ENCODE data around the gene DDIT4L.
"Not testable (repeated sequence)": the region's sequence is repeated elsewhere in the genome, so short reads cannot be mapped to it uniquely, and the experiment has no call there.

DDIT4L gene

DNA sequence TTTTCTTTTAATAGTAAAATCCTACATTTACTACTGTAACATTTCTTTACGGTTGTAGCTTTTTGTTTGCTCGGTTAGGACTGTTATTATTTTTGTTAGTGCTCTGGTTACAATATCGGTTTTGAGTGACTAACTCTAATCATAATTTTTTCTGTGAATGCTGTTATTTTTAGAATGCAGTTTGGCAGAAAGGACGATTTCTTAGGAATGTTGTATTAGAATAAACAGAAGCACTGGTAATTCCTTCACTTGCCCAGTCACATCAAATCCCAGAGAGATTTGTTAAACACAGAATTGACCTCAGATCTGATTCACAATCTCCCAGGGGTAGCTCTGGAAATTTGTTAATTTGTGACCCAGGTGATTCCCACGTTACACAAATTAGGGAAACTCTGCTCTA is 21.7 kb downstream of the DDIT4L start:
- no peaks in the 10 kb centered on the region for H3K36me3 ChIP-seq (ENCODE audit: control insufficient read depth, insufficient read depth, low read length)
- WGBS, 2 experiments = 82 to 94% methylated on average over 2 to 5 of the region's 5 CpGs
- no peaks in the 10 kb centered on the region for H3K9me3 ChIP-seq (ENCODE audit: control insufficient read depth, low read length)
- H3K4me1 ChIP-seq (ENCODE audit: control insufficient read depth, insufficient read depth, low read length) = peaks cover 9% of the 10 kb centered on the region
- no peak overlapping the region for H3K27ac ChIP-seq (ENCODE audit: insufficient read depth, low read depth, low read length, poor library complexity, severe bottlenecking)
- no peaks in the 10 kb centered on the region for H3K27me3 ChIP-seq (ENCODE audit: control insufficient read depth, insufficient read depth, low read length, poor library complexity, severe bottlenecking)
- H3K4me3 ChIP-seq (ENCODE audit: insufficient read depth, low read depth, low read length) = no peak overlapping the region

DNA sequence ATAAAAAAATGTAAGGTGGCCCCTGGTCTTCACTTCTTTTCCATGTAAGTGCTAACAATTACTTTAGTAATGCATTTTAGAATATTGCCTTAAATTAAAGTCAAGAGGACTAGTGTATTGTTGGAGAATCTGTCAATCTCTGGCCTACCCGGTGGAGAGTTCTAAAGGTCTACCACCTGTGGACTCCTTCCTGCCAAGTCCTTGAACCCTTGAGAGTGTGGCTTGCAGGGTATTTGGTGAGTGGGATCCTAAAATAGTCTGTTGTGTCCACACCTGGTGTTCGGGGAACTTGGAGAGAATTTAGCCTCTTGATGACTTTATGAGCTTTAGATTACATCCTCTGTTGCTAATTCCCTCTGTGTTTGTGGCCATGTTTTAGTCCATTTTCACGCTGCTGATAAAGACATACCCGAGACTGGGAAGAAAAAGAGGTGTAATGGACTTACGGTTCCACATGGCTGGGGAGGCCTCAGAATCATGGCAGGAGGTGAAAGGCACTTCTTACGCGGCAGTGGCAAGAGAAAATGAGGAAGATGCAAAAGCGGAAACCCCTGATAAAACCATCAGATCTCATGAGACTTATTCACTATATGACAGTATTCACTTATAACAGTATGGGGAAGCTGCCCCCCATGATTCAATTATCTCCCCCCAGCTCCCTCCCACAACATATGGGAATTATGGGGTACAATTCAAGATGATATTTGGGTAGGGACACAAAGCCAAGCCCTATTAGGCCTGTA is 23.8 kb downstream of the DDIT4L start:
- H3K4me3 ChIP-seq (ENCODE audit: insufficient read depth, low read depth, low read length) = no peak overlapping the region
- H3K27ac ChIP-seq (ENCODE audit: insufficient read depth, low read depth, low read length, poor library complexity, severe bottlenecking) = no peak overlapping the region
- WGBS, 2 experiments = 91 to 94% methylated on average over 8 of the region's 8 CpGs
- no peaks in the 10 kb centered on the region for H3K27me3 ChIP-seq (ENCODE audit: control insufficient read depth, insufficient read depth, low read length, poor library complexity, severe bottlenecking)
- H3K36me3 ChIP-seq (ENCODE audit: control insufficient read depth, insufficient read depth, low read length) = no peaks in the 10 kb centered on the region
- peaks cover 9% of the 10 kb centered on the region for H3K4me1 ChIP-seq (ENCODE audit: control insufficient read depth, insufficient read depth, low read length)
- no peaks in the 10 kb centered on the region for H3K9me3 ChIP-seq (ENCODE audit: control insufficient read depth, low read length)

DNA sequence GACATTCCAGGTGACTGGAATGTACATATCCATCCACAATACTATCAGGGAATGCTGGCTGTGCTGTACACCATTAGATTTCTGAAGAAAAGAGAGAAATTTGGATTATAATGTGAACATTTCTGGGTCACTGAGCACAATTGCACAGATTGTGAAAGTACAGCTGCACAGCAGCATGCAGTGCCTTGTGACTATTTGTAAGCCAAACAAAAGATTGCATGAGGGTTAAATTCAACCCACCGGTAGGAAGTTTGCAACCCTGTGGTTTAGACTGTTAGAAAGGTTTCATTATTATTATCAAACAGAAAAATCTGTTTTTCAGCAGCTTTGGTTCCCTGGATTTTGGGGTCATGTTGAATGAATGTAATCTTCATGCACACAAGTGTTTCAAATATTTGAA is 24.5 kb downstream of the DDIT4L start:
- Histone ChIP-seq H3K9me3 (ENCODE audit: control insufficient read depth, low read length) (no peaks in the 10 kb centered on the region), H3K36me3 (ENCODE audit: control insufficient read depth, insufficient read depth, low read length) (no peaks in the 10 kb centered on the region), H3K27ac (ENCODE audit: insufficient read depth, low read depth, low read length, poor library complexity, severe bottlenecking) (no peak overlapping the region), H3K4me3 (ENCODE audit: insufficient read depth, low read depth, low read length) (no peak overlapping the region), H3K4me1 (ENCODE audit: control insufficient read depth, insufficient read depth, low read length) (peaks cover 9% of the 10 kb centered on the region), H3K27me3 (ENCODE audit: control insufficient read depth, insufficient read depth, low read length, poor library complexity, severe bottlenecking) (no peaks in the 10 kb centered on the region)
- 17 to 80% methylated on average over 1 of the region's 1 CpG for WGBS, 2 experiments

DNA sequence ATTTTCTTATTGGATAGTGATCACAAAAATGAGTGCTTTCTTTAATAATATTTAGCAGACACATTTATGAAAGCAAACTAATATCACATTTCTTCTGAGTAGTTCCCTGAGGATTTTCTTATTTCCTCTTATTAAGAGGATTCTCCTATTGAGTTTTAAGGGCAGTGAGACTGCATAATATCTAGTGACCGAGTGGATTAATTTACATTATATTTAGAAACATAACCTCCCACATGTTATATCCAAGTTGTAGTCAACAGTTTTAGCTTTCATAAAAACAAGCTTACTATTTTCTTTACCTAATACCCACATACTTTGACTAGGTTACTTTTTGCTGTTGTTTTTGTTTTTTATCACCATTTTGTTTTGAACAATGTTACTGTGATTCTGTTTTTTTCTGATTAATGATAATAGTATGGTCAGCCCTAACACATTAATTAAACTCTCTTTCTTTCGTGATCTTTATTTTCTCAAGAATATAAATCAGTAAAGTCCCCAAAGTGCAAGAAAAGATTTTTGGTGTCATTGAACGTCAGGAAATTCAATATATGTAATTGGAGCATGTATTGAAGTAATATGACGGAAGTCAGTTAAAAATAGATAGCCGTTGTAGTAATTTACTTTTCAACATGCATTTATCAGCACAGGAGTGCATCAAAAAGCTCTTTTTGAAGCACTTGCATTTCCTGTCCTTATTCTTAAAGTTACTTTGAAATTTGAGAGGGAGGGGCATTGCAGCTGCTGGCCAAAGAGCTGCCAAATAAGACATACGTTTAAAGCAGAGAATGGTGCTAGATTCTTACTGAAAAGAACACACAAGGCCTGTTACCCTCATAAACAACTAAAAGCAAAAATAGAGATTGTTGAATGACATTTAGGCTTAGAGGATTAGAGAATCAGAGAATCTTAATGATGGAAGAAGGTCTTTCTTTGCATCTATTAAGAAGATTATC is 25.2 kb downstream of the DDIT4L start:
- WGBS, 2 experiments = 62 to 71% methylated on average over 3 to 4 of the region's 6 CpGs
- H3K4me1 ChIP-seq (ENCODE audit: control insufficient read depth, insufficient read depth, low read length) = peaks cover 9% of the 10 kb centered on the region
- no peak overlapping the region for H3K27ac ChIP-seq (ENCODE audit: insufficient read depth, low read depth, low read length, poor library complexity, severe bottlenecking)
- H3K9me3 ChIP-seq (ENCODE audit: control insufficient read depth, low read length) = no peaks in the 10 kb centered on the region
- no peaks in the 10 kb centered on the region for H3K27me3 ChIP-seq (ENCODE audit: control insufficient read depth, insufficient read depth, low read length, poor library complexity, severe bottlenecking)
- no peaks in the 10 kb centered on the region for H3K36me3 ChIP-seq (ENCODE audit: control insufficient read depth, insufficient read depth, low read length)
- H3K4me3 ChIP-seq (ENCODE audit: insufficient read depth, low read depth, low read length) = no peak overlapping the region

DNA sequence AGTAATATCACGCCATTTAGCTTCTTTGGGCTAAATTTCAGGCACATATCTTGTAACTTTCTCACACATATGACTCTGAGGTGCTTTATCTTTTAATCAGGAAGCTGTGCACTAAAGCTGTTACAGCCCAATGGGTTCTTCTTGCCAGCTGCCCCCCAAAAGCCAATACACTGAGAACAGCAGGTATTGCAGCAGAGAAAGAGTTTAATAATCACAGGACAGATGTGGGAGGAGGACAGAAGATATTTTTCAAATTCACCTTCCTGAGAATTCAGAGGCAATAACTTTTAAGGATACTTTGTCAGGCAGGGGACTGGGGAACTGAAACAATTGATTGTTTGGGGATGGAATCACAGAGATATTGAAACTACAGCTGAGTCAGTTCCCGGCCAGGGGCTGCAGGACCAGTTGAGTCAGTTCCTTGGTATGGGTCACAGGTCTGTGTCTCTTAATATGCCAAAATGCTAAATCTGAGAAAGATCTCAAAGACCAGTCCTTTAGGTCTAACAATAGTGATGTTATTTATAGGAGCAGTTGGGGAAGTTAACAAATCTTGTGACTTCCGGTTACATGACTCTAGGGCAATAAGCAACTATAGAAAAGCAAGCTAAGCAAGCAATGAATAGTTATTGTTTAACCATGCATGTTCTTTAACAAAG is 28.1 kb downstream of the DDIT4L start:
- Histone ChIP-seq H3K4me3 (ENCODE audit: insufficient read depth, low read depth, low read length) (no peak overlapping the region), H3K27ac (ENCODE audit: insufficient read depth, low read depth, low read length, poor library complexity, severe bottlenecking) (no peak overlapping the region), H3K9me3 (ENCODE audit: control insufficient read depth, low read length) (no peaks in the 10 kb centered on the region), H3K4me1 (ENCODE audit: control insufficient read depth, insufficient read depth, low read length) (peaks cover 9% of the 10 kb centered on the region), H3K36me3 (ENCODE audit: control insufficient read depth, insufficient read depth, low read length) (no peaks in the 10 kb centered on the region), H3K27me3 (ENCODE audit: control insufficient read depth, insufficient read depth, low read length, poor library complexity, severe bottlenecking) (no peaks in the 10 kb centered on the region)
- 41 to 52% methylated on average over 3 of the region's 3 CpGs for WGBS, 2 experiments

DNA sequence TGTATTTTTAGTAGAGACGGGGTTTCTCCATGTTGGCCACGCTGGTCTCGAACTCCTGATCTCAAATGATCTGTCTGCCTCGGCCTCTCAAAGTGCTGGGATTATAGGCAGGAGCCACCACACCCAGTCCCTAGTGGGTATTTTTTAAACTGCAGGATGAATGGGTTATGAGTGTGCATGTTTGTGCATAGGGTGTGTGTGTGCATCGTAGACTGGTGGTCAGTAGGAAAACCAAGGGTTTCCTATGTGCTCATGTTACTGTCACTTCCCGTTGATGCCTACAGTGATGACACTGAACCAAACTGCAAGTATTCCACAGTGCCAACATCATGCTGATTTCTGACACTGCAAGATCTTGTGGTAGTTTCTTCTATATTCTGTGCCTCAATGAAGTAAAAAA is 41.1 kb downstream of the DDIT4L start:
- Histone ChIP-seq H3K4me3 (ENCODE audit: insufficient read depth, low read depth, low read length) (no peak overlapping the region), H3K4me1 (ENCODE audit: control insufficient read depth, insufficient read depth, low read length) (no peaks in the 10 kb centered on the region), H3K27me3 (ENCODE audit: control insufficient read depth, insufficient read depth, low read length, poor library complexity, severe bottlenecking) (no peaks in the 10 kb centered on the region), H3K9me3 (ENCODE audit: control insufficient read depth, low read length) (no peaks in the 10 kb centered on the region), H3K36me3 (ENCODE audit: control insufficient read depth, insufficient read depth, low read length) (no peaks in the 10 kb centered on the region), H3K27ac (ENCODE audit: insufficient read depth, low read depth, low read length, poor library complexity, severe bottlenecking) (no peak overlapping the region)
- 93% methylated on average over 6 of the region's 6 CpGs for whole genome bisulfite sequencing, 2 experiments

DNA sequence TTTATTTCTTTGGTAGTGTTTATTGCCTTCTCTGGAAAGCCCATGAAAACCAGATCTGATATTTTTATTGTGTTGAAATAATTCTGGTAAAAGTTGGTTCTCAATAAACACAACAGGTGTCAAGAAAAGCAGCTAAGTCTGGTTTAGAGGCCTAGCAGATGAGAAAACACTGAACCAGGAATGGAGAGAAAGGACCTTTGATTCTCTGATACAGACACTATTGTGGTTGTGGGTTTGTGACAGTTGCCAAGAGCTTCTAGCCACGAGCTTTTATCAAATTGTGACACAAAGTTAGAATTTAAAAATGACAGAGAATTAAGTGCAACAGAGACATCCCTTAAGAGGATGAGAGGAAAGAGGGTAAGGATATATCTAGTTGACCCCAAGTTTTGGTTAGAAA is 42.6 kb downstream of the DDIT4L start:
- Histone ChIP-seq H3K4me3 (ENCODE audit: insufficient read depth, low read depth, low read length) (no peak overlapping the region), H3K36me3 (ENCODE audit: control insufficient read depth, insufficient read depth, low read length) (no peaks in the 10 kb centered on the region), H3K4me1 (ENCODE audit: control insufficient read depth, insufficient read depth, low read length) (no peaks in the 10 kb centered on the region), H3K9me3 (ENCODE audit: control insufficient read depth, low read length) (no peaks in the 10 kb centered on the region), H3K27me3 (ENCODE audit: control insufficient read depth, insufficient read depth, low read length, poor library complexity, severe bottlenecking) (no peaks in the 10 kb centered on the region), H3K27ac (ENCODE audit: insufficient read depth, low read depth, low read length, poor library complexity, severe bottlenecking) (no peak overlapping the region)
- 86 to 89% methylated on average over 1 of the region's 1 CpG for WGBS, 2 experiments

DNA sequence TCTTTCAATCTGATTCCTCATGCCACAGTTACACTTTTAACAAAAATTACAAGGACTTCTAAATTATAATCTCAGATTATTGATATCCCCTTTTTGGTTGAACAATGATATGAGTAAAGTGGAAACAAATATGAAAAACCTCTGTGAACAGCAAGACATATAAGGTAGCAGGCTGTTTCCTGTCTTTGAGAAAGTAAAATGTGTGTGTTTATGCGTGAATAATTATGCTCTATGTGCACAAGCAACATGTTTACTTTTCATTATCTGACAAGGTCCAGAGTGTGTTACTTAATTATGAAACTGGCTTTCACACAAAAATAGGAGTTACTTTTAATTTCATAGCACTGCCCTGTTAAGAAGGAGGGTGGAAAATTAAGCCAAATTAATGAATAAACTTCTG is 43.1 kb downstream of the DDIT4L start:
- H3K9me3 ChIP-seq (ENCODE audit: control insufficient read depth, low read length) = no peaks in the 10 kb centered on the region
- H3K4me3 ChIP-seq (ENCODE audit: insufficient read depth, low read depth, low read length) = no peak overlapping the region
- no peaks in the 10 kb centered on the region for H3K4me1 ChIP-seq (ENCODE audit: control insufficient read depth, insufficient read depth, low read length)
- 100% methylated on average over 1 of the region's 1 CpG for WGBS, 2 experiments
- H3K36me3 ChIP-seq (ENCODE audit: control insufficient read depth, insufficient read depth, low read length) = no peaks in the 10 kb centered on the region
- no peak overlapping the region for H3K27ac ChIP-seq (ENCODE audit: insufficient read depth, low read depth, low read length, poor library complexity, severe bottlenecking)
- H3K27me3 ChIP-seq (ENCODE audit: control insufficient read depth, insufficient read depth, low read length, poor library complexity, severe bottlenecking) = no peaks in the 10 kb centered on the region

DNA sequence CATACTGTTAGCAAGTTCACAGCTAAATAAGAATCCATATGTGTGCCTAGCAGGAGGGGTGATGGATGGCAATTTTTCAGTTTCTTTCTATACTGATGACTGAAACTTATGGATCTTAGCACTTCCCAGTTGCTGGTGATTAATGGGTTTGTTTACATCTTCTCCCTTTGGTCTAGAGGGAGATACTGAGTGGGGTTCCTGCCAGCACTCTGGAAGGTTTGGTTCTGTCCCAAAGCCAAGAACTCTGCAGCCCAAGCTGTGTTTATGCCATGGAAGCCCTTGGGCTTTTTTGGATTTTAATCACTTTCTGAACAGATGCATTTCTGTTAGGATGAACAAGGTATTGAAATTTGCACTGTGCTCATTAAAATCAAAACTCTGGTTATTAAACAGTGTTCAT is 43.5 kb downstream of the DDIT4L start:
- Histone ChIP-seq H3K4me3 (ENCODE audit: insufficient read depth, low read depth, low read length) (no peak overlapping the region), H3K9me3 (ENCODE audit: control insufficient read depth, low read length) (no peaks in the 10 kb centered on the region), H3K36me3 (ENCODE audit: control insufficient read depth, insufficient read depth, low read length) (no peaks in the 10 kb centered on the region), H3K4me1 (ENCODE audit: control insufficient read depth, insufficient read depth, low read length) (no peaks in the 10 kb centered on the region), H3K27me3 (ENCODE audit: control insufficient read depth, insufficient read depth, low read length, poor library complexity, severe bottlenecking) (no peaks in the 10 kb centered on the region), H3K27ac (ENCODE audit: insufficient read depth, low read depth, low read length, poor library complexity, severe bottlenecking) (no peak overlapping the region)

DNA sequence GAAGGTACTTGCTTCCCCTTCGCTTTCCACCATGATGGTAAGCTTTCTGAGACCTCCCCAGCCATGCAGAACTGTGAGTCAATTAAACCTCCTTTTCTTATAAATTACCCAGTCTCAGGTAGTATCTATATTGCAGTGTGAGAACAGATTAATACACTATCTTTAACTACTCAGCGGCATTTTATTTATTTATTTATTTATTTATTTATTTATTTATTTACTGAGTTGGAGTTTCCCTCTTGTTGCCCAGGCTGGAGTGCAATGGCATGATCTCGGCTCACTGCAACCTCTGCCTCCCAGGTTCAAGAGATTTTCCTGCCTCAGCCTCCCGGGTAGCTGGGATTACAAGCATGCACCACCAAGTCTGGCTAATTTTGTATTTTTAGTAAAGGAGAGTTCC is 52.9 kb downstream of the DDIT4L start:
- not testable (repeated sequence) for H3K9me3 ChIP-seq (ENCODE audit: control insufficient read depth, low read length); H3K27ac ChIP-seq (ENCODE audit: insufficient read depth, low read depth, low read length, poor library complexity, severe bottlenecking); H3K4me1 ChIP-seq (ENCODE audit: control insufficient read depth, insufficient read depth, low read length); H3K27me3 ChIP-seq (ENCODE audit: control insufficient read depth, insufficient read depth, low read length, poor library complexity, severe bottlenecking); H3K36me3 ChIP-seq (ENCODE audit: control insufficient read depth, insufficient read depth, low read length); H3K4me3 ChIP-seq (ENCODE audit: insufficient read depth, low read depth, low read length)
- 91 to 98% methylated on average over 3 of the region's 4 CpGs for WGBS, 2 experiments

All from ectodermal cell (in vitro differentiated cells).